ENCODE measurements around the gene TMEM184B.

The TMEM184B gene

DNA sequence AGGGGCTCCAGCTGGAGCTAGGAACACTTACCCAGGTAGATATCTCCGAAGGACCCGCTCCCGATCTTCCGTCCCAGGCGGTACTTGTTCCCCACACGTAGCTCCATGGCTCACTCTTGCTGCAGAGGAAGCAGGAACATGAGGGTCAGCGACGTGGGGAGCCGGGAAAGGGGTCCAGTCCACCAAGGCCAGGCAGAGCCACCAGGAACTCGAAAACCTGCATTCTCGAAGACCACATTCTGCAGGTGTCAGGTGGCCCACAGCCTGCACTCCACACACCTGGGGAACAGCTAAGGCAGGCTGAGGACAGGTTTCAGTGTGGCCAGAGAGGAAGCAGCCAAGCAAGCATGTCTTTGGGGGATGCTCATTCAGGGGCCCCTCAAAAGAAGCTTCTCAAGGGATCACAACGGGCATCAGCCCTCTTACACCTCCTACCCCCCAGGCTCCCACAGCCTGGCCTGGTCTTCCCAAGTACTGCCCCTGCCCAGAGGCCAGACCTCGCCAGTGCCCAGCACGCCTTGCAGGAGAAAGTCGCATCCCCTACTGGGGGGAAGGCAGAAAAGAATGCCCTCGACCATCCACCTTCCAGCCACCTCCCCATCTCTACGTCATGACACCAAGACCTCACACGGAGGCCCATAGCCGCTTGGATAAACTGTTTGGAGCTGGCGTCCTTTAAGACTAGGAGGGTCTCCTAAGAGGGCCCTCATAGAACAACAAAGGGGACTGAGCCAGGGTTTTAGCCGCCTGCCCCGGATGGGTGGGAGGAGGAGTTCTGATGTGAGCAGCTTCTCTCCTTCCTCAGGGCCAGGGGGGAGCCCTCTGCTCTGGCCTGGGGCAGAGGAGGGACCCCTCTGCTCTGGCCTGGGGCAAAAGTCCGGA, 41.5 kb upstream of the TMEM184B start:
- peaks cover 62% of the 10 kb centered on the region for H3K4me1 ChIP-seq (ENCODE audit: control insufficient read depth, insufficient read depth, low read length)

DNA sequence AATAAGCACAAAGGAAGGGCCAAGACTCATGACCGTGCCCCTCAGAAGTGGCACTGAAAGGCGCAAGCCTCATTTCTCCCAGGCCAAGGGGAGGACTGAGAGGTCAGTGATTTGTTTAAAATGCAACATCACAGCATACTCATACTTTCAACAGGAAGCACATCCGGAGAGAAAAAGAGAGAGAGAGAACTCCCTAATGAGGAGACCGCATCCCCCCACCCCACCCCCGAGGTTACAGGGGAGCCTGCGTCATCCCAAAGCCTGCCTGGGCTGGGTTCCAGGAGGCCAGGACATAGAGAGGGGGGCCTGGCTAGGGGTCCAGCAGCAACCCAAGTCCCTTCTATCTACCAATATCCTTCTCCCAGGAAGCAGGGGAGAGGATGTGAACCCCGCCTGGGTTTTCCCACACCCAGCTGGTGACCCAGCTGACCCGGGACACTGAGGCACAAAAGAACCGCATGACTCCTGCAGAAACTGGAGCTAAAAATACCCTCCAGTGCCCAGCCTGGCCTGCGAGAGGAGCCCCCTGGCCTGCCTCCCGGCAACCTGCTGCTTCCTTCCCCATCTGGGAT, 40.7 kb upstream of the TMEM184B start:
- no peaks in the 10 kb centered on the region for H3K27me3 ChIP-seq (ENCODE audit: control insufficient read depth, insufficient read depth, low read length)
- no peaks in the 10 kb centered on the region for H3K9me3 ChIP-seq (ENCODE audit: control insufficient read depth, insufficient read depth, low read depth, low read length)
- H3K4me1 ChIP-seq (ENCODE audit: control insufficient read depth, insufficient read depth, low read length), result peaks cover 57% of the 10 kb centered on the region
- H3K4me3 ChIP-seq (ENCODE audit: low read depth, low read length), result 0 out of 2 replicates have a peak overlapping the region, but pooled peaks have one; percentile 2
- peak overlapping the region; percentile 86 for H3K9ac ChIP-seq (ENCODE audit: low read length)
- no peak overlapping the region for H3K27ac ChIP-seq (ENCODE audit: low read depth, low read length)
- H3K36me3 ChIP-seq (ENCODE audit: control insufficient read depth, insufficient read depth, low read length), result peaks cover 58% of the 10 kb centered on the region

More for the DNA sequence above, 41.5 kb upstream of the TMEM184B start:
- Histone ChIP-seq H3K9me3 (ENCODE audit: control insufficient read depth, insufficient read depth, low read depth, low read length) (no peaks in the 10 kb centered on the region), H3K27ac (ENCODE audit: low read depth, low read length) (peak overlapping the region; percentile 15; the same call in 1 of the 2 replicates), H3K36me3 (ENCODE audit: control insufficient read depth, insufficient read depth, low read length) (peaks cover 49% of the 10 kb centered on the region), H3K9ac (ENCODE audit: low read length) (peak overlapping the region; percentile 86), H3K27me3 (ENCODE audit: control insufficient read depth, insufficient read depth, low read length) (no peaks in the 10 kb centered on the region), H3K4me3 (ENCODE audit: low read depth, low read length) (peak overlapping the region; percentile 87)

- H3K27me3 ChIP-seq (ENCODE audit: control insufficient read depth, insufficient read depth, low read length), result no peaks in the 10 kb centered on the region
- no peak overlapping the region for H3K4me3 ChIP-seq (ENCODE audit: low read depth, low read length)
- peaks cover 69% of the 10 kb centered on the region for H3K36me3 ChIP-seq (ENCODE audit: control insufficient read depth, insufficient read depth, low read length)
- no peak overlapping the region for H3K9ac ChIP-seq (ENCODE audit: low read length)
- H3K4me1 ChIP-seq (ENCODE audit: control insufficient read depth, insufficient read depth, low read length), result peaks cover 51% of the 10 kb centered on the region
- no peaks in the 10 kb centered on the region for H3K9me3 ChIP-seq (ENCODE audit: control insufficient read depth, insufficient read depth, low read depth, low read length)
- no peak overlapping the region for H3K27ac ChIP-seq (ENCODE audit: low read depth, low read length)
Measured at GRCh38 chr22:38312261-38312800, 39.5 kb upstream of the TMEM184B start.

DNA sequence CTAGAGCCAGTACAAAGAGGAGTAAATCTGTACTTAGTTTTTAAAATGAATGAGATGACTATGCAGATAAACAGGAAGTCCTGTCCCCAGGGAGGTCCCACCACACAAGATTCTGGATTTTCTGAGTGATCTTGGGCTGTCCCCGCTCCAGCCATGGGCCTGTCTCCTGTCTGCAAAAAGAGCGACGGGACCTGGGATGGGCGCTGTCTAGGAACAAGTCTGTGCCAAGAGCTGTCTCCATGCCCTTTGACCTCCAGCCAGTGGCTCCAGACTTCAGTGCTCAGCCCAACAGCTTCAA, 38.5 kb upstream of the TMEM184B start:
- Histone ChIP-seq H3K4me3 (ENCODE audit: low read depth, low read length) (no peak overlapping the region), H3K27ac (ENCODE audit: low read depth, low read length) (no peak overlapping the region), H3K4me1 (ENCODE audit: control insufficient read depth, insufficient read depth, low read length) (peaks cover 55% of the 10 kb centered on the region), H3K9me3 (ENCODE audit: control insufficient read depth, insufficient read depth, low read depth, low read length) (no peaks in the 10 kb centered on the region), H3K27me3 (ENCODE audit: control insufficient read depth, insufficient read depth, low read length) (no peaks in the 10 kb centered on the region), H3K36me3 (ENCODE audit: control insufficient read depth, insufficient read depth, low read length) (peaks cover 73% of the 10 kb centered on the region), H3K9ac (ENCODE audit: low read length) (no peak overlapping the region)

- no peaks in the 10 kb centered on the region for H3K9me3 ChIP-seq (ENCODE audit: control insufficient read depth, insufficient read depth, low read depth, low read length)
- H3K27ac ChIP-seq (ENCODE audit: low read depth, low read length), result no peak overlapping the region
- H3K27me3 ChIP-seq (ENCODE audit: control insufficient read depth, insufficient read depth, low read length), result no peaks in the 10 kb centered on the region
- no peak overlapping the region for H3K4me3 ChIP-seq (ENCODE audit: low read depth, low read length)
- H3K9ac ChIP-seq (ENCODE audit: low read length), result no peak overlapping the region
- peaks cover 61% of the 10 kb centered on the region for H3K4me1 ChIP-seq (ENCODE audit: control insufficient read depth, insufficient read depth, low read length)
- H3K36me3 ChIP-seq (ENCODE audit: control insufficient read depth, insufficient read depth, low read length), result peaks cover 78% of the 10 kb centered on the region
Measured at GRCh38 chr22:38310518-38311322, 37.9 kb upstream of the TMEM184B start.

GRCh38 chr22:38309614-38310517, 37.1 kb upstream of the TMEM184B start:
- Histone ChIP-seq H3K27ac (ENCODE audit: low read depth, low read length) (no peak overlapping the region), H3K4me3 (ENCODE audit: low read depth, low read length) (no peak overlapping the region), H3K27me3 (ENCODE audit: control insufficient read depth, insufficient read depth, low read length) (no peaks in the 10 kb centered on the region), H3K36me3 (ENCODE audit: control insufficient read depth, insufficient read depth, low read length) (peaks cover 84% of the 10 kb centered on the region), H3K9me3 (ENCODE audit: control insufficient read depth, insufficient read depth, low read depth, low read length) (no peaks in the 10 kb centered on the region), H3K4me1 (ENCODE audit: control insufficient read depth, insufficient read depth, low read length) (peaks cover 58% of the 10 kb centered on the region), H3K9ac (ENCODE audit: low read length) (no peak overlapping the region)

GRCh38 chr22:38308791-38309498, 36.1 kb upstream of the TMEM184B start:
- peaks cover 87% of the 10 kb centered on the region for H3K36me3 ChIP-seq (ENCODE audit: control insufficient read depth, insufficient read depth, low read length)
- no peak overlapping the region for H3K4me3 ChIP-seq (ENCODE audit: low read depth, low read length)
- no peak overlapping the region for H3K9ac ChIP-seq (ENCODE audit: low read length)
- H3K4me1 ChIP-seq (ENCODE audit: control insufficient read depth, insufficient read depth, low read length), result peaks cover 53% of the 10 kb centered on the region
- no peaks in the 10 kb centered on the region for H3K9me3 ChIP-seq (ENCODE audit: control insufficient read depth, insufficient read depth, low read depth, low read length)
- no peaks in the 10 kb centered on the region for H3K27me3 ChIP-seq (ENCODE audit: control insufficient read depth, insufficient read depth, low read length)
- H3K27ac ChIP-seq (ENCODE audit: low read depth, low read length), result no peak overlapping the region

GRCh38 chr22:38305471-38306448, 33.0 kb upstream of the TMEM184B start:
- H3K4me3 ChIP-seq (ENCODE audit: low read depth, low read length), result no peak overlapping the region
- H3K27ac ChIP-seq (ENCODE audit: low read depth, low read length), result no peak overlapping the region
- H3K4me1 ChIP-seq (ENCODE audit: control insufficient read depth, insufficient read depth, low read length), result peaks cover 27% of the 10 kb centered on the region
- H3K9me3 ChIP-seq (ENCODE audit: control insufficient read depth, insufficient read depth, low read depth, low read length), result no peaks in the 10 kb centered on the region
- H3K36me3 ChIP-seq (ENCODE audit: control insufficient read depth, insufficient read depth, low read length), result peaks cover 87% of the 10 kb centered on the region
- no peak overlapping the region for H3K9ac ChIP-seq (ENCODE audit: low read length)
- no peaks in the 10 kb centered on the region for H3K27me3 ChIP-seq (ENCODE audit: control insufficient read depth, insufficient read depth, low read length)

GRCh38 chr22:38304526-38304925, 31.7 kb upstream of the TMEM184B start:
- no peak overlapping the region for H3K27ac ChIP-seq (ENCODE audit: low read depth, low read length)
- no peaks in the 10 kb centered on the region for H3K27me3 ChIP-seq (ENCODE audit: control insufficient read depth, insufficient read depth, low read length)
- H3K4me3 ChIP-seq (ENCODE audit: low read depth, low read length), result no peak overlapping the region
- H3K4me1 ChIP-seq (ENCODE audit: control insufficient read depth, insufficient read depth, low read length), result peaks cover 24% of the 10 kb centered on the region
- H3K36me3 ChIP-seq (ENCODE audit: control insufficient read depth, insufficient read depth, low read length), result peaks cover 87% of the 10 kb centered on the region
- H3K9ac ChIP-seq (ENCODE audit: low read length), result no peak overlapping the region
- H3K9me3 ChIP-seq (ENCODE audit: control insufficient read depth, insufficient read depth, low read depth, low read length), result no peaks in the 10 kb centered on the region

Measured in HUES6 (cell line).